Mesenteric fat pad (tissue), 1 donor: ENCODE data around the gene ORC3. TPM values are rescaled to one million over a fixed set of nuclear protein-coding genes. Genes with fewer than 3 reads are reported as not detected.

Experiments
- total RNA-seq: library from RNA; stranded (reverse); fragmentation: NEBNext Ultra II Directional; extraction: Animal tissue kit (Norgen Biotek cat#: 25700); gene quantifications from one replicate; pipeline ENCODE4 v1.2.1, GENCODE V29; 2021
- donor health status: DM: yes; HTN: yes; CAD: no.

ORC3 gene
- total RNA-seq, 1 donor from 2014 or later = 18.5 TPM

Other genes starting within 250 kb of the ORC3 start
- 3.1 TPM for gene C6orf163, start 245.3 kb upstream of the ORC3 start, total RNA-seq
- gene CFAP206, start 182.2 kb upstream of the ORC3 start, total RNA-seq = 0.19 TPM
- 12.9 TPM for gene SLC35A1, start 117.2 kb upstream of the ORC3 start, total RNA-seq
- 38.5 TPM for gene RARS2, start 148 bp upstream of the ORC3 start, total RNA-seq
- gene AKIRIN2, start 112.1 kb downstream of the ORC3 start, total RNA-seq = 55.7 TPM